HFFc6 (cell line): Measurements from ENCODE around the gene PCGF2. TPM values are rescaled to one million over a fixed set of nuclear protein-coding genes. Genes with fewer than 3 reads are reported as not detected.

ENCODE experiments used
- DNase-seq: peaks from one replicate; pipeline ENCODE4 v3.0.0-alpha.2; 2018
- H3K27ac Mint-ChIP-seq: 2 replicates; pipeline ENCODE4 v1.8.0; 2020; ENCODE audit warnings: mild to moderate bottlenecking, mixed read lengths
- H3K27me3 Mint-ChIP-seq: 2 replicates; pipeline ENCODE4 v1.8.0; 2021; ENCODE audit warnings: mild to moderate bottlenecking, moderate library complexity, mixed read lengths; ENCODE audit not compliant: insufficient read depth
- H3K36me3 Mint-ChIP-seq: 2 replicates; pipeline ENCODE4 v1.8.0; 2021; ENCODE audit warnings: low read depth, mixed read lengths
- H3K4me1 Mint-ChIP-seq: 2 replicates; pipeline ENCODE4 v1.8.0; 2020; ENCODE audit warnings: low read depth, mixed read lengths
- H3K4me3 Mint-ChIP-seq: 2 replicates; pipeline ENCODE4 v1.8.0; 2020; ENCODE audit warnings: mild to moderate bottlenecking, moderate library complexity, mixed read lengths
- H3K9me3 Mint-ChIP-seq: 2 replicates; pipeline ENCODE4 v1.8.0; 2020; ENCODE audit warnings: mild to moderate bottlenecking, mixed read lengths
- total RNA-seq, 6 experiments: library from RNA; stranded (reverse); fragmentation: NEBNext Ultra II Directional; extraction: Animal tissue kit (Norgen Biotek cat#: 25700); gene quantifications; 2 replicates in 1 of 6; 3 replicates in 5 of 6; pipeline ENCODE4 v1.2.3, GENCODE V29; 2021
- TF ChIP-seq, protein P1 (sequence below): fragments of 200-600 bp; sonication (generic); IDR thresholded peaks from 2 replicates; pipeline ENCODE4 v1.5.0; 2021; ENCODE audit warnings: antibody characterized with exemption, mild to moderate bottlenecking

Gene PCGF2
- total RNA-seq, 6 experiments from 2014 or later = 59.7 to 73.5 (median 69.0) TPM

DNA sequence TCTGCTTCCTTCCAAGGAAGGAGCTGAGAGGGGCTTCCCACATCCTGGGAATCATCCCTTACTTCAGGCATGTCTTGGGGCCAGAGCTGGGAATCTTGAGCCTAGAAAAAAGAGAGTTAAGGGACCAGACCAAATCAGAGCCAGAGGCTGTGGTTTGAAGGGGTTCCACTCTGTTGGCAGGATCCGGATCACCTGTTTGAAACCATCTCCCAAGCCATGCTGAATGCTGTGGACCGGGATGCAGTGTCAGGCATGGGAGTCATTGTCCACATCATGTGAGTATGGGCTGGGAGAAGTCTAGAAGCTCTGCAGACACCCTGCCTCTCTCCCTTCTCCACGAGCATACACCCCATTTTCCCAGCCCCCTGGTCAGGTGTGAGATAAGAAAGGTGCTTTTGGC is 14.1 kb upstream of the PCGF2 start:
- H3K4me1 Mint-ChIP-seq = no peaks in the 10 kb centered on the region
- H3K9me3 Mint-ChIP-seq = no peaks in the 10 kb centered on the region
- H3K27me3 Mint-ChIP-seq = no peaks in the 10 kb centered on the region; the same call in 1 of the 2 replicates
- H3K36me3 Mint-ChIP-seq = peaks cover 48% of the 10 kb centered on the region
- H3K27ac Mint-ChIP-seq = peak overlapping the region; percentile 28; the same call in 1 of the 2 replicates
- TF ChIP-seq, protein P1, sequence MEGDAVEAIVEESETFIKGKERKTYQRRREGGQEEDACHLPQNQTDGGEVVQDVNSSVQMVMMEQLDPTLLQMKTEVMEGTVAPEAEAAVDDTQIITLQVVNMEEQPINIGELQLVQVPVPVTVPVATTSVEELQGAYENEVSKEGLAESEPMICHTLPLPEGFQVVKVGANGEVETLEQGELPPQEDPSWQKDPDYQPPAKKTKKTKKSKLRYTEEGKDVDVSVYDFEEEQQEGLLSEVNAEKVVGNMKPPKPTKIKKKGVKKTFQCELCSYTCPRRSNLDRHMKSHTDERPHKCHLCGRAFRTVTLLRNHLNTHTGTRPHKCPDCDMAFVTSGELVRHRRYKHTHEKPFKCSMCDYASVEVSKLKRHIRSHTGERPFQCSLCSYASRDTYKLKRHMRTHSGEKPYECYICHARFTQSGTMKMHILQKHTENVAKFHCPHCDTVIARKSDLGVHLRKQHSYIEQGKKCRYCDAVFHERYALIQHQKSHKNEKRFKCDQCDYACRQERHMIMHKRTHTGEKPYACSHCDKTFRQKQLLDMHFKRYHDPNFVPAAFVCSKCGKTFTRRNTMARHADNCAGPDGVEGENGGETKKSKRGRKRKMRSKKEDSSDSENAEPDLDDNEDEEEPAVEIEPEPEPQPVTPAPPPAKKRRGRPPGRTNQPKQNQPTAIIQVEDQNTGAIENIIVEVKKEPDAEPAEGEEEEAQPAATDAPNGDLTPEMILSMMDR = no peak
- H3K4me3 Mint-ChIP-seq = no peak overlapping the region
- DNase-seq = no peak

DNA sequence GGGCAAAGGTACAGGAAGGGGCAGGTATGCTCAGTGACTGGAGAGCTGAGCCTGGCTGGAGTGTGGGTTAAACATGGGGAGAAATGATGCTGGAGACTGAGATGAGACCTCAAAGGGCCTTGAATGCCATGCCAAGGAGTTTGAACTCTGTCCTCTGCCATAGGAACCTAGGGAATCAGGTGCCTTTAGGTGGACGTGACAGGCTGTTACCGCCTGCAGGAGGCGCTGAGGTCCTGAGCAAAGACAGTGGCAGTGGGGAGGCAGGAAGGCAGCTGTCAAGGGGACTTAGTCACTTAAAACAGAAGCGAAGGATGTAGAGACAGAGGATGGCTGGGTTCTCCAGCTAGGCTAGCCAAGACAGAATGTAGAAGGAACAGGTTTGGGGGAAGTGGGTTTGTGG is 13.5 kb upstream of the PCGF2 start:
- Mint-ChIP-seq H3K9me3 (no peaks in the 10 kb centered on the region), H3K36me3 (peaks cover 42% of the 10 kb centered on the region), H3K4me3 (no peak overlapping the region), H3K27ac (peak overlapping the region; percentile 12; the same call in 1 of the 2 replicates), H3K4me1 (no peaks in the 10 kb centered on the region), H3K27me3 (no peaks in the 10 kb centered on the region; the same call in 1 of the 2 replicates)
- TF ChIP-seq, protein P1 = peak; percentile 71
- DNase-seq = peak; percentile 35

DNA sequence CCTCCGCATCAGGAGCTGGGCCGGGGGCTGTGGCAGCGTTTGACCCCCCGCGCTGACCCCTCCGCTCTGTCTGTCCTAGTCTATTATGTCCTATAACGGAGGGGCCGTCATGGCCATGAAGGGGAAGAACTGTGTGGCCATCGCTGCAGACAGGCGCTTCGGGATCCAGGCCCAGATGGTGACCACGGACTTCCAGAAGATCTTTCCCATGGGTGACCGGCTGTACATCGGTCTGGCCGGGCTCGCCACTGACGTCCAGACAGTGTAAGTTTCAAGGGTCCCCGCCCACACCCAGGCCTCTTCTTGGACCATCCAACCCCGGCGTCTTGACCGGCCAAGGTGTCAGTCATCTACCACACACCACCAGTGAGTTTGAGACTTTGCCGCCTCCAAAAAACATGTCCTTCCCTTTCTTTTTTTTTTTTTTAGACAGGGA is 5.0 kb upstream of the PCGF2 start:
- TF ChIP-seq, protein P1 = no peak
- Mint-ChIP-seq H3K4me1 (peaks cover 31% of the 10 kb centered on the region), H3K27me3 (peaks cover 5% of the 10 kb centered on the region), H3K4me3 (peak overlapping the region; percentile 95), H3K36me3 (peaks cover 15% of the 10 kb centered on the region), H3K9me3 (no peaks in the 10 kb centered on the region), H3K27ac (peak overlapping the region; percentile 90)
- no peak for DNase-seq

DNA sequence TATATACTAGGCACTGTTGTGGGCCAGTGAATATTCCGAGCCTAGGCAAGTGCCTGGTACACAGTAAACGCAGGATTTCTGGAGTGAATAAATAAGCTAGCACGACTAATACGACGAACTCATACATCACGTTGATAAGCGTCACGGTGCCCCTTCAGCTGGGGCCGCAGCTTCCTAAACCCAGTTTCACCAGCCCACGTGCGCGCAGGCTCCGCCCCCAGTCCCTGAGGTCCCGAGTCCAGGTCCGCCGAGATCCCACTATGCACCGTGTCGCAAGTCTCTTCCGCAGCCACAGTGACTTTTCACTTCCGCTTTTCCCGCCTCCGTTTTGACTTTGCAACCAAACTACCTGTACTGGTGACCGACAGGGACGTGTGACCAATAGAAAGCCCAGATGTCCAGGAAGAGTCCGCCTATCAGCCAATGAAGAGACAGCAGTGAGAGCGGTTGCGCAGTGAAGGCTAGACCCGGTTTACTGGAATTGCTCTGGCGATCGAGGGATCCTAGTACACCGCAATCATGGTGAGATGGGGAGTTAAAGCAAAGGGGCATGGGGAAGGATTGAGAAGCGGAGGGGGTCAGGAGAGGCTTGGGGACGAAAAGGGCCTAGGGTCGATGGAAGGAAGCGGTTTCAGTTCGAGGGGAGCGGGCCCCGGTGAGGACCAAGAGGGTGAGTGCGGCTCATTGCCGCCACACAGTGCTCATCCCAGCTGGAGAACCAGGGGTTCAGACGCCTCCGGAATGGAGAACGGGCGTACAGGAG is 4.4 kb upstream of the PCGF2 start, which contains the start of gene PSMB3:
Gene PSMB3 (plus strand): TSS at position 434 of the 763 bp plus-strand sequence. CDS start 86 bp downstream, at position 520.
- TF ChIP-seq, protein P1 = no peak
- H3K36me3 Mint-ChIP-seq = peaks cover 15% of the 10 kb centered on the region
- DNase-seq = peak; percentile 100

GRCh38 chr17:38751808-38752307 is 3.7 kb upstream of the PCGF2 start:
- Mint-ChIP-seq H3K4me3 (peak overlapping the region; percentile 95), H3K27ac (peak overlapping the region; percentile 90), H3K27me3 (peaks cover 5% of the 10 kb centered on the region), H3K4me1 (peaks cover 31% of the 10 kb centered on the region), H3K36me3 (peaks cover 15% of the 10 kb centered on the region), H3K9me3 (no peaks in the 10 kb centered on the region)
- peak; percentile 67 for DNase-seq
- TF ChIP-seq, protein P1 = no peak

More for the DNA sequence above, 4.4 kb upstream of the PCGF2 start, which contains the start of gene PSMB3:
- Mint-ChIP-seq H3K4me3 (peak within 1 kb of the TSS; percentile 95), H3K9me3 (no peaks in the 10 kb centered on the region), H3K4me1 (peaks cover 31% of the 10 kb centered on the region), H3K27ac (peak within 1 kb of the TSS; percentile 90), H3K27me3 (peaks cover 5% of the 10 kb centered on the region)
